Measurements from ENCODE around the gene MOB1B.
"Not testable (repeated sequence)": the region's sequence is repeated elsewhere in the genome, so short reads cannot be mapped to it uniquely, and the experiment has no call there.

The MOB1B gene

DNA sequence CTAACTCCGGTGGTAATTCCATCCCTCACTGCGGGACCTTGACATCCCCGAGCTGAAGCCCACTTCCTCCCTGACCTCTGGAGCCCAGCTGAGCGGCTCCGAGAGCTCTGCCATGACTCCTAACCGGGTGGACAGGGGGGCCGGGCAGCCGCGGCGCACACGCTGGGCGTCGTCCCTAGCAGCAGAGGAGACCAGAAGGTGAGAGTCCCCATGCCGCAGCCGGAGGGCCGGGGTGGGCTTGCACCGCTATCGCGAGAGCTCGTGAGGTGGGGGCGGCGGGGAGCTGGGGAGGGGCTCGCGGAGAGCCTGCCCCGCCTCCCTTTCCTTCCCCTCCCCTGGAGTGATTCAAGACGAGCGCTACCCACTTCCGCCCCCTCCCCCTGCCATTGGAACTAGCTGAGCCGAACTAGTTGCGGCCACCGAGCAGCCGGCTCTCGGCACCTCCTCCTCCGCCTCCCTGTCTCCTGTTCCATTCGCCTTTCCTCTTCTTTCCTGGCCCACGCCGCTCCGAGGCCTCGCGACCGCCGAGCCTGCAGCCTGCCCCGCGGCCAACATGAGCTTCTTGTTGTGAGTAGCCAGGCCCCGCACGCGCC lies at the start of gene MOB1B:
Gene MOB1B (plus strand): TSS at position 386 of the 593 bp plus-strand sequence. CDS start 168 bp downstream, at position 554.
- DNase-seq (ENCODE audit: low read depth in 2 of 2), result peak; percentile 74 to 79

DNA sequence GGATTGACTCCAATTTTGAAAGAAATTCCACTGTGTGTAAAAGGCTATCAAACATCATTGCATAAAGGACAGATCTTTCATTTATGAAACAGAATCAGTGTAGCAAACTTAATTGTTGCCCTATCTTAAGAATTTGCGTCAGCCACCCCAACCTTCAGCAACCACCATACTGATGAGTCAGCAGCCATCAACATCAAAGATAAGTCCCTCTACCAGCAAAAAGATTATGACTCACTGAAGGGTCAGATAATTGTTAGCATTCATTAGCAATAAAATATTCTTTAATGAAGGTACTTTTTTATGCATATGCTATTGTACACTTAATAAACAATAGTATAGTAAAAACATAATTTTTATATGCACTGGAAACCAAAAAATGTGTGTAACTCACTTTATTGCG lies 46.7 kb upstream of the MOB1B start:
- DNase-seq (ENCODE audit: low read depth in 2 of 2), result no peak

DNA sequence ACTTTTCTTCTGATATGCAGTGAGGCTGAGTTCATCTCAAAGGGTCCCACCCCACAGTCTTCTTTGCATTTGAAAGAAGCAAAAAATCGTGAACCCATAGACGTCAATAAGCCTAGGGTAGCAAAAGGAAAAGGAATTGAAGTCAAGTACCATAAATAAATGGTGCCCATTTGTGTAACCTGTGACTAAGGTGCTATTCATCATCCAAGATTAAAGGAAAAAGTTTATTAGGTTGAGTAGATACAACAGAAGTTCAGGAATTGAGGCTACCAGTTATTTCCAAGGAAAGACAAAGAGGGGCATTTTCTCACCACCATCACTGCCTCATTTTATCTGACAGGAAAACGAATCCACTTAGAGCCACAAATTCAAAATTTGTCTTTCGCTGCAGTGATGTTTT lies 43.7 kb upstream of the MOB1B start:
- no peak for DNase-seq (ENCODE audit: low read depth in 2 of 2)

DNA sequence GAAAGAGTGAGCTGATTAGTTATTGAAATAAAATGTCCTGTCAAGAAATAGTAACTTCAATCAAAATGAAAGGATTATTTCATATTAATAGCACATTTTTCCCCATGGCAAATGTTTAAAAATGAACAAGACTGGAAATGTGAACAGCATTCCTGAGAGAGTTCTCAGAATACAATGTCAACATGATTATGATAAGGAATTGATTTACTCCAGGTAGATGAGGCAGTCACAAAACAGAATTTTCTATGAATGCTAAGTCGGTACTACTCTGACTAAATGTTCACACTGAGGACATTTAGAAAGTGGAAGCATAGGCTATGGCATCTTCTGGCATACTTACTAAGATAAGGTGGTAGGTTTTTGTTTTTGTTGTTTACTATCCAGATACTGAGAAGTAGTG lies 43.1 kb upstream of the MOB1B start:
- DNase-seq (ENCODE audit: low read depth in 2 of 2), result no peak

DNA sequence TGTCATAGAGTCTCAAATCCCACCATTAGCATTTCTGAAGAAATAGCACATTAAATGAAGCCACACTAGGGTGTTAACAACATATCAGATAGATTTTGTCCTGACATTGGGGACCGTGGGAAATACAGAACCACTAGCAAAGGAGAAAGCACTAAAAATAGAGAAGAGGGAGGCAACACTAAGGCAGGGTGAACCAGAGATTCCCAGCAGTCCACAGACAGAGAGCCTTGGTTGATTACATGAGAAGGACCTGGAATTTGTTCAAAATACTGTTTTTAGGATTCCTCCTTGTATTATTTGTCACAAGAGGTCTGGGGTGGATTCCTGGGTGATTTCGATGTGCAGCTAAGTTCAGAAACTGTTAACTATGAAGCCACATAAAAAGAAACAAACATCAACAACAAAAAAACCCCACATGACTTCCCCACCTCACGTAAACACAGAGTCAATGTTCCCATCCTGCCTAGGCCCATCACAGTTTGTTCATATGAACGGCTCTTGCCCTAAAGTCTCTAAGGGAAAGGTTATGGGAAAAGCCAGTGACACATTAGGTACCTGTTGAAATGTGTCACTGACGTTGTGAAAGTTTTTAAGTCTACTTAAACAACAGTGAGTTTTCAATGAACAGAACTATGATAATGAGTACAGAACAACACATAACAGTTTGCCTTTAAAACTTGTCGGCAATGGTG lies 38.9 kb upstream of the MOB1B start:
- DNase-seq (ENCODE audit: low read depth in 2 of 2), result no peak

DNA sequence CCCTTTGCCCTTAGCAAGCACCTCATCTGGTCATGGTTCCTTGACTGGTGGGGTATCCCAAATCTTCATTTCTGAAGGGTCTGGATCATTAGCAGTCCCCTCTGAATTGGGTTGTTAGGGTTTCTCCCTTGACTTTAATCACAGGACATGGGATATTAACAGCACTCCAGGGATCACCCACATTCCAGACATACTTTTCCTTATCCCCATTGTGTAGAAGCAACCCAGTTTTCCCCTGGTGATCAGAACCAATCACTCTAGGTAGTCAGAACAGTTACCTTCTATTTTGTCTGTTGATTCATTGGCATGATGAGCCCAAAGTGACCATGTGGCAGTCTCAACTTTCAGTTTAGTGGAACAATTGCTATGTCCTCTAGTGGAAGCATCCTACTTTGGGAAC lies 33.4 kb upstream of the MOB1B start:
- no peak for DNase-seq (ENCODE audit: low read depth in 2 of 2)

DNA sequence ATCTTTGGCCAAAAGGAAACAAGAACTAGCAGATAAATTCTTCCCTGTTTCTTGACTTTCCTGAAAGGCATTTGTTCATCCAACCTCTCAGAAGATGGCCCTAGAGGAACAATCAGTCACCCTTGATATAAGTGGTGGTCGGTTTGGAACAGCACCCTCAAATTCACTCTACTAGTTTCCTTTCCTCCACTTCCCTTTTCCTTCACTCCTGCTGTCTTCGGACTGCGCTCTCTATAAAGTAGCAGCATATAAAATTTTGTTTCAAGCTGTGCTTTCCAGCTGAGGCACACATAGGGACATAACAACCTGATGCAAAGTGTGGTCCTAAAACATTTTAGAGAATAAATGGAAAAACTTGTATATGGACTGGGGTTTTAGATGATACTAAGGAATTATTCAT lies 29.0 kb upstream of the MOB1B start:
- no peak for DNase-seq (ENCODE audit: low read depth in 2 of 2)

DNA sequence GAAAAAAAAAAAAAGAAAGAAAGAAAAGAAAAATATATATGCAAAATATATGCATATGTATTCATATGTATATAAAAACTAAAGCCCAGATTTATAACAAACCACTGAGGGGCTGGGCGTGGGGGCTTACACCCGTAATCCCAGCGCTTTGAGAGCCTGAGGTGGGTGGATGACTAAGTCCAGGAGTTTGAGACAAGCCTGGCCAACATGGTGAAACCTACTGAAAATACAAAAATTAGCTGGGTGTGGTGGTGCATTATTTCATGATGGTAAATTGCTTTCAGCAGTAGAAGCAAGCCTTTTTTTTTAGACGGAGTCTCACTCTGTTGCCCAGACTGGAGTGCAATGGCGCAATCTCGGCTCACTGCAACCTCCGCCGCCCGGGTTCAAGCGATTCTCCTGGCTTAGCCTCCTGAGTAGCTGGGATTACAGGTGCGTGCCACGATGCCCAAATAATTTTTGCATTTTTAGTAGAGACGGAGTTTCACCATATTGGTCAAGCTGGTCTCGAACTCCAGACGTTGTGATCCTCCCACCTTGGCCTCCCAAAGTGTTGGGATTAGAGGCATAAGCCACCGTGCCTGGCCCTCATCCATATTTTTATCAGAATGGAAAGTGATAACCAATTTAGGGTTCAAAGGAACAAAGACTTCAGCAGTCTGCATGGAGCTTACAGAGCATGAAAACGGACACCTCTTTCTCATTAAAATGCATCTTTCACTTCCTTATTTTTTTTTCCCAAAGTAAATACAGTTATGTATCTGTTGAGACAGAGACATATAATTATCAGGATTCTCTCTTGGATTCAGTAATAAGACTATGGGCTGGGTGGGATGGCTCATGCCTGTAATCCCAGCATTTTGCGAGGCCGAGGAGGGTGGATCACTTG lies 27.7 kb upstream of the MOB1B start:
- DNase-seq (ENCODE audit: low read depth in 2 of 2), result no peak

DNA sequence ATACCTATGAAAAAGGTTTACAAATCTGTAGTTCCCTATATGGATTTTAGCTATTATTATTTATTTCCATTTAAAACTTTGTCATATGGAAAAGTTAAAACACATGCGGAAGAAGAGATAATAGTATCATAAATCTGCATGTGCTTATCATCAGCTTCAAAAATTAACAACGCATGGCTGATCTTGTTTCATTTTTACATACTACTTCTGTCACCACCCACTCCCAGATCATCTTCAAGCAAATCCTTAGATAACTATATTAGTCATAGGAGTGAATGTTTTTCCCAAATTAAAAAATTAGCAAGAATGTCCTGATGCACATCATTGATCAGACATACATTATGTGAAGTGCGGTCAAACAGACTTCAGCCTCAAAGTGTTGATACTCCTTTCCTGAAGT lies 24.6 kb upstream of the MOB1B start:
- no peak for DNase-seq (ENCODE audit: low read depth in 2 of 2)

DNA sequence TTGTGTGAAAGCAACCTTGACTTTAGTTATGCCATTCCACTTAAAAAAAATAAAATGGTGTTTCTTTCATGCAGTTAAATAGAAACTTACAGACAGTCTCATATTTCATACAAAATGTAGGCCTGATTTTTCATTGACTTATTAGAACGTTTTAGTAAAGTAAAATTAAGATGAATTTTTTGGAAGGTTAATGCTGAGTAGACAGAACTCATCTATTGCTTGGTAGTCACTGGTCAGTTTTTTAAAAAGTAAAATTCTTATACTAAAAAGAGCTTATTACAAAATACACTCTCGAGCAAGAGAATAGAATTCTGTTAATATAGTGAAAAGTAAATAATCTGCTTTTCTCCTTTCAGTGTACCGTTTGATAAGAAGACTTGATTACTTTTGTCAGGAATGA lies 21.4 kb upstream of the MOB1B start:
- DNase-seq (ENCODE audit: low read depth in 2 of 2), result no peak

DNA sequence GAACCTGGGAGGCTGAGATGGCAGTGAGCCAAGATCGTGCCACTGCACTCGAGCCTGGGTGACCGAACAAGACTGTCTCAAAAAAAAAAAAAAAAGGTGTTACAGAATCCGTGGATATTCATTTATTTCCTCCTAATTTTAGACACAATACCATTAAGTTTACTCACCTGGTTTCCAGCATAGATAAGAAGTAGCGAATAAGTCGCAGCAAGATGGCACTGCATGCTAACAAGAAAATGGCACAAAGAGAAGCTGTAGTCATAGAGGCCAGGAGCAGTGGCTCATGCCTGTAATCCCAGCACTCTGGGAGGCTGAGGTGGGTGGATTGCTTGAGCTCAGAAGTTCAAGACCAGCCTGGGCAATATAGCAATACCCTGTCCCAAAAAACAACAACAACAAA lies 17.0 kb upstream of the MOB1B start:
- no peak for DNase-seq (ENCODE audit: low read depth in 2 of 2)

DNA sequence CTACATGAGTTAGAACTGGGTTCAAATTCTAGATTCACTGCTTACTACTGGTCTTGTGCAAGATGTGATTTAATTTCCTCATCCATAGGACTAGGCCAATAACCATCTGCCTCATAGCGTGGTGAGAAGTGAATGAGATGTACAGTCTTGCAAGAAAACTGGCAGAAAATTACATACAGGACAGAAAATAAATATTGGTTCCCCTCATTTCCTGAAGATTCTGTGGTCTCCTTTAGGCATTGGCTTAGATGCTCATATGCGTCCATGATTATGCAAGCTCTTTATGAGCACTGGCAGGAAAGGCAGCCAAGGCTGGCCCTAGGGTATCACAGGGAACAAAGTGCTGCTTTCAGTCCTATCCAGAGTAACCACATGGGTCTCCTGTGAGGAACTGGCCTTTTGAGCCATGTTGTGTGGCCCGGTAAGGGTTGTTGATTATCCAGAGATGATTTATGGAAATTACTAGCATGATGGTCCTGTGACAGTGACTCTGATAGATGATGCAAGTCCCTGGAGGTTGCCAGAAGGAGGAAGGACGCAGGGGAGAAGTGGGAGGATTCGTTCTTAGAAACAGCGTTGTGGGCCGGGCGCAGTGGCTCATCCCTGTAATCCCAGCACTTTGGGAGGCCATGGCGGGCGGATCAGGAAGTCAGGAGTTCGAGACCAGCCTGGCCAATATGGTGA lies 9.9 kb upstream of the MOB1B start:
- DNase-seq (ENCODE audit: low read depth in 2 of 2), result no peak

DNA sequence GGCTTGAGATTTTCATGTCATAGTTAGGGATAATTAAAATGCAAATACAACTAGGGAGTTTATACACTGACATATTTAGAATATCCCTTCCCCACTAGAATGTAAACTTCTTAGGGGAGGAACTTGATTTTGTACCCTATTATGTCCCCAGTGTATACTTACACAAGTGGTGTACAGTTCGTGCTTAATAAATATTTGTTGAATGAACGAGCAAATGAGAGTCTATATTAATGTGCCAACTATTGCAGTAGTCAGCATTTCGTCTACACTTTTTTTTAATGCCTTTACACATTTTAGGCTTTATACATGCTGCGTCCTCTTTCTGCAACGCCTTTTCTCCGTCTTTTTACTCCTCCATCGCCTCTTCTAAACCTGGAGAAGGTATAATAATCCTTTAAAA lies 8.4 kb upstream of the MOB1B start:
- no peak for DNase-seq (ENCODE audit: low read depth in 2 of 2)

DNA sequence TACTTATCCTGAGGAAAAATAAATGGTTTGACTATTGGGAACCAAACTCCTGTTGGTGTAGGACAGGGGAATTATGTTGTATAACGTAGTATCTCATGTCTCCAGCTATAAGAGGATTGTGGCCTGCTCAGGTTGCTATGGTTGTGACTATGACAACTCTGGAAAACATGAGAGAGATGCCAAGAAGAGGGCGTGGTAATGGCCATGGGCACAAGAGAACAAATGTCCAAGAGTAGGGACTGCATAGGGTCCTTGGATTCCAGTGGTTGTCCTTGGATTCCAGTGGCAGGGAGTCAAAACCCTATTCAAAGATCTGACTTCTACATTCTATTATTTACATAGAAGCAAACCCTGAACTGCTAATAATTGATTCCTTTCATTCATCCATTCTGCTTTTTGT lies 6.8 kb upstream of the MOB1B start:
- DNase-seq (ENCODE audit: low read depth in 2 of 2), result no peak

DNA sequence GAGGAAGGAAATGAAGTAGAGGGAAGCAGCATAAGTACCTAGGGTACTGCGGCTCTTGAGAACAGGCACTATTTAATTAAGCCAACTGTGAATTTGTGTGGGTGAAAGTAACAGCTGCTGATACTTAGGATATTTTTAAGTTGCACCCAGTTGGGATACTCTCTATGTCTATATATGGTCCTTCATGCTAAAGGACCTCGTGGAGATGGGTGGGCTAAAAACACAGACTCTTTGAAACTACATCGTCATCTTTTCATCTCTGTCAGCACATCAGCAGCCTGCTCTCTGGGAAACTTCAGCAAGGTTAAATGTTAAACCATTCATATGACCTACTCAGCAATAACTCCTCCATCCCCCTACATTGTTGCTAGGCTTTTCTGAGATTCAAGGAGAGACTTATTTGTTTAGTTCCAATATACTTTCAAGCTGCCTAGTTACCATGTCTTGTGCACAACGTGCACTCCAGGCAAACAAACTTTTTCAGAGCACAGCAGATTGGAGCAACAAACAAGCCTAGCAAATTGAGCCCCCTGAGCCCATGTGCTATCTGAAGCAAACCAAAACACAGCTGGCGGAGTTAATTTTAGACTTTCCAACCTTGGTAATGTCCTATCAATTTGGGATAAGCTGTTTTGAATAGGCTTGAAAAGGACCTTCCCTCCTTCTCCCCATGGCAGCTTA lies 6.2 kb upstream of the MOB1B start:
- no peak for DNase-seq (ENCODE audit: low read depth in 2 of 2)

DNA sequence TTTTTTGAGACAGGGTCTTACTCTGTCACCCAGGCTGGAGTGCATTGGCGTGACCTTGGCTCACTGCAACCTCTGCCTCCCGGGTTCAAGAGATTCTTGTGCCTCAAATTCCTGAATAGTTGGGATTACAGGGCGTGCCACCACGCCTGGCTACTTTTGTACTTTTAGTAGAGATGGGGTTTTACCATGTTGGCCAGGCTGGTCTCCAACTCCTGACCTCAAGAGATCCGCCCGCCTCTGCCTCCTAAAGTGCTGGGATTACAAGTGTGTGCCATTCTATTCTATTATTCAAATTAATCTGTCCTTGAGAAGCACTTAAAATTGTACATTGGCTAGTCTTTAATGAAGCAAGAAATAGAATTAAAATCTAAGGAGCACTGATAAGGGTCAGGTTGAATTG lies 3.6 kb upstream of the MOB1B start:
- DNase-seq (ENCODE audit: low read depth in 2 of 2), result not testable (repeated sequence)

DNA sequence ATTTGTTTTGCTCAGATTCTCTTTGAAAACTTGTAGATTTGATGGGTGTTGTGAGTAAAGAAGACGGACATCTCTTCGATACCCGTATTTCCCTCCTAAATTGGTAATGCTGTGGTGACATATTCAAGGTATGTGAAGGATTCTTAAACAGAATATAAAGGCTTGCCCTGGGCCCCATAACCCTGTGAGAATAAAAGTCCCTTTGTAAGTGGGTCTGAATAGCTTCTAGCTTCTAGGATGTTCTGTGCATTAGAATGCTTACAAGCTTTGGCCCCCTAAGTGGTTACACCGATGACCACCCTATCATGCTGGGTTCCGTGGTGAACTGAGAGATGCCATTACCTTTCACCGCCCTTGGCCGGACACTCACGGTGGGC lies 574 bp upstream of the MOB1B start:
- no peak for DNase-seq (ENCODE audit: low read depth in 2 of 2)

DNA sequence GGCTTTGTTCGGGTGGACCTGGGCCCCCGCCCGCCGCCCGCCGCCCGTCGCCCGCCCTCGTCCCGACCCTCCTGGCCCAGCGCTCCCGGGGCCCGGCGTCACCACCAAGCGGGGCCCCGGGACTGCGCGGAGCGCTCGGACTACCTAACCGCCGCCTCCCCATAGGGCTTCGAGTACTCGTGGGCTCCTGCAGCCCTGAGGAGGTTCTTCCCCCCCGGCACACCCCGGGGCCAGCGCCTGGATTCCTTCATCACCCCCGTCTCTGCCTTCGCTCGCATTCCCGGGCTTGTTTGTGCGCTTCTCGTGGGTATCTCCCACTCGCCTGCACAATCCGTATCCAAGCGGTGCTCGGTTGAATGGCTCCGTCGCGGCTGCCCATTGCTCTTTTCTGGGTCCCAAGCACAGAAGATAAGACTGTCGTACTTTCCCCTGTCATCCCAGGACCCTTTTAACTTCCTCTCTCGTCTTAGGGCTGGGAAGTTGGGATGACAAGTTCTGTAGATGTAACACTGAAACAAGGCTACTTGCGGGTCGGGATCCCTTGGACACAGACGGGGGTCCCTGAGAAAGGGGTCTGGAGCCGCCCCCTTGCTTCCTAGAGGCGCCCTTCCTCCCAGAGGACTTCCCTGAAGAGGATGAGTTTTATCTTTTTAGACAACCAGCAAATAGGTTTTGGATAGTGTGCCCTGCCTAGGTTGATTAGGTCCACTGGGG lies 565 bp downstream of the MOB1B start:
- no peak for DNase-seq (ENCODE audit: low read depth in 2 of 2)

DNA sequence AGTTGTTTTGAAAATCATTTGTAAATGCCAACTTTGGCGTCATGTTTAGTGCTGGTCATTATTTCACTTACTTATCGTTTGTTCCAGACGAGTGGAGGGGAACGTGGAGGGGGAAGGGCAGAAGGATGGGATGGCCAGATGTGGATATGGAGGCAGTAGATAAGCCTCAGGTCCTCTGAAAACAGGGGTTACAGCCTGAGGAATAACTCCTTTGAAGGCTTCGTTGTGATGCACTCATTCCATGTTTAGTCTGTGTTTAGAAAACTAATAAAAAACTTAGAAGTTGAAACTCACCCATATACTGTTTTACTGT lies 1.1 kb downstream of the MOB1B start:
- no peak for DNase-seq (ENCODE audit: low read depth in 2 of 2)

DNA sequence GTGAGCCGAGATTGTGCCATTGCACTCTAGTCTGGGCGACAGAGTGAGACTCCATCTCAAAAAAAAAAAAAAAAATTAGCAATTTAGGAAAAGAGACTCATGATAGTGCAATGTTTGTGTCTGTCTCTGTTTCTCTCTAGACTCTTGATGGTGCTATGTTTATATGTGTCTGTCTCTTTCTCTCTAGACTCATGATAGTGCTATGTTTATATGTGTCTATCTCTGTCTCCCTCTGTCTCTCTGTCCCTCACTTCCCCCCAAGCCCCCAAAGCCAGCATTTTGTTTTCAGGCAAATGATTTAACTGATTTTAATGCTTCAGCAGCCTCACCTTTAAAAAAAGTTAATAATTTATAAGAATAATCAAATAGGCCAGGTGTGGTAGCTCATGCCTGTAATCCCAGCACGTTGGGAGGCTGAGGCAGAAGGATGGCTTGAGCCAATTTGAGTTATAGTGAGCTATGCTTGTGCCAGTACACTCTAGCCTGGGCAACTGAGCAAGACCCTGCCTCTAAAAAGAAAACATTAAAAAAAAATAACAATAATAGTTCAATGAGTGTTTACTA lies 6.9 kb downstream of the MOB1B start:
- no peak for DNase-seq (ENCODE audit: low read depth in 2 of 2)

DNA sequence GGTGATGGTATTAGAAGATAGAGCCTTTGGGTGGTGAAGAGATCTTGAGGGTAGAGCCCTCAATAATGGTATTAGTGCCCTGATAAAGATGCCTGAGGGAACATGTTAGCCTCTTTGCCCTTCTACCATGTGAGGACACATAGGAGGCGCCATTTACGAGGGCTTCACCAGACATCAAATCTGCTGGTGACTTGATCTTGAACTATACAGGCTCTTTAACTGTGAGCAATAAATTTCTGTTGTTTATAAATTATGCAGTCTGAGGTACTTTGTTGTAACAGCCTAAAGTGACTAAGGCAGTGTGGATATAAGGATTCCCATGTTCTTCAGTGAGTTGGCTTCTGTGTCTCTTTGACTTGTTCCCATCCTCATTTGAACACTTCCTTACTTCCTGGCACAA lies 11.8 kb downstream of the MOB1B start:
- no peak for DNase-seq (ENCODE audit: low read depth in 2 of 2)
